B cell (primary cell): ENCODE results near the gene TCEAL8.

Source experiments
- CTCF ChIP-seq: fragments of 200-600 bp; IDR thresholded peaks from one replicate; pipeline ENCODE4 v1.8.0; 2022; ENCODE audit warnings: antibody characterized with exemption, mild to moderate bottlenecking
- EZH2 ChIP-seq: IDR thresholded peaks from 2 replicates; pipeline ENCODE4 v1.6.1; 2012; ENCODE audit warnings: borderline replicate concordance, low read depth, mild to moderate bottlenecking, moderate library complexity, low read length; ENCODE audit not compliant: insufficient read depth, poor library complexity, severe bottlenecking

- TF ChIP-seq CTCF (no peak), EZH2 (no peak)
These were observed 20.1 kb downstream of the TCEAL8 start for GRCh38 chrX:103234869-103235268.
